Uterus (tissue), 4 donors: Measurements from ENCODE around the gene GABARAP. TPM values are rescaled to one million over a fixed set of nuclear protein-coding genes. Genes with fewer than 3 reads are reported as not detected.
A peak's percentile ranks its signal among the peaks of the same experiment; 100 is the strongest.

Experiments
- DNase-seq, 2 donors: peaks; one replicate each; pipeline ENCODE4 v3.0.0-alpha.2; 2019 to 2020
- H3K27ac ChIP-seq, 2 donors: fragments of 200-600 bp; sonication (generic); 1 replicate in 1 of 2; 2 replicates in 1 of 2; pipeline ENCODE4 v1.5.1; 2016 to 2018
- H3K27me3 ChIP-seq, 2 donors: fragments of 200-600 bp; sonication (generic); one replicate each; pipeline ENCODE4 v1.5.1; 2018 to 2019; ENCODE audit warnings: control low read depth in 1 of 2
- H3K36me3 ChIP-seq, 2 donors: fragments of 200-600 bp; sonication (generic); one replicate each; pipeline ENCODE4 v1.5.1; 2019; ENCODE audit warnings: control low read depth in 1 of 2
- H3K4me1 ChIP-seq, 2 donors: fragments of 200-600 bp; sonication (generic); one replicate each; pipeline ENCODE4 v1.5.1; 2018 to 2019; ENCODE audit warnings: control low read depth in 1 of 2
- H3K4me3 ChIP-seq, 2 donors: fragments of 200-600 bp; sonication (generic); 1 replicate in 1 of 2; 2 replicates in 1 of 2; pipeline ENCODE4 v1.5.1; 2018 to 2019; ENCODE audit warnings: mild to moderate bottlenecking in 1 of 2
- H3K9me3 ChIP-seq, 2 donors: fragments of 200-600 bp; sonication (generic); one replicate each; pipeline ENCODE4 v1.5.1; 2019; ENCODE audit warnings: control low read depth in 1 of 2
- CTCF ChIP-seq, 4 experiments: fragments of 200-600 bp in 2 of 4; fragments of 450-650 bp in 2 of 4; sonication (generic) in 2 of 4; IDR thresholded peaks; one replicate each; pipeline ENCODE4 v1.5.1; 2016 to 2019; ENCODE audit warnings: antibody characterized with exemption in 4 of 4, mild to moderate bottlenecking in 2 of 4, moderate library complexity in 1 of 4
- POLR2A ChIP-seq, 2 donors: fragments of 450-650 bp; IDR thresholded peaks; one replicate each; pipeline ENCODE4 v1.6.1; 2016; ENCODE audit warnings: antibody characterized with exemption in 2 of 2, mild to moderate bottlenecking in 1 of 2, moderate library complexity in 1 of 2
- intact Hi-C: fragments of 100-400 bp; cut with DNase I; formaldehyde crosslinking; loops from one replicate; pipeline ENCODE4 v1.15.1; 2023; ENCODE audit warnings: low total_unique reads
- total RNA-seq, 4 donors: library from RNA; depleted of rRNA in 3 of 4; stranded (reverse); fragments of >200 nt in 3 of 4; gene quantifications; one replicate each; pipeline versions ENCODE4 v1.1.0 to v1.2.4, GENCODE V29; 2014 to 2023
- donor health status: DM: yes; HTN: yes; CAD: no.

GABARAP gene
- total RNA-seq, 4 donors from 2014 or later: 220 to 467 (median 366) TPM

DNA sequence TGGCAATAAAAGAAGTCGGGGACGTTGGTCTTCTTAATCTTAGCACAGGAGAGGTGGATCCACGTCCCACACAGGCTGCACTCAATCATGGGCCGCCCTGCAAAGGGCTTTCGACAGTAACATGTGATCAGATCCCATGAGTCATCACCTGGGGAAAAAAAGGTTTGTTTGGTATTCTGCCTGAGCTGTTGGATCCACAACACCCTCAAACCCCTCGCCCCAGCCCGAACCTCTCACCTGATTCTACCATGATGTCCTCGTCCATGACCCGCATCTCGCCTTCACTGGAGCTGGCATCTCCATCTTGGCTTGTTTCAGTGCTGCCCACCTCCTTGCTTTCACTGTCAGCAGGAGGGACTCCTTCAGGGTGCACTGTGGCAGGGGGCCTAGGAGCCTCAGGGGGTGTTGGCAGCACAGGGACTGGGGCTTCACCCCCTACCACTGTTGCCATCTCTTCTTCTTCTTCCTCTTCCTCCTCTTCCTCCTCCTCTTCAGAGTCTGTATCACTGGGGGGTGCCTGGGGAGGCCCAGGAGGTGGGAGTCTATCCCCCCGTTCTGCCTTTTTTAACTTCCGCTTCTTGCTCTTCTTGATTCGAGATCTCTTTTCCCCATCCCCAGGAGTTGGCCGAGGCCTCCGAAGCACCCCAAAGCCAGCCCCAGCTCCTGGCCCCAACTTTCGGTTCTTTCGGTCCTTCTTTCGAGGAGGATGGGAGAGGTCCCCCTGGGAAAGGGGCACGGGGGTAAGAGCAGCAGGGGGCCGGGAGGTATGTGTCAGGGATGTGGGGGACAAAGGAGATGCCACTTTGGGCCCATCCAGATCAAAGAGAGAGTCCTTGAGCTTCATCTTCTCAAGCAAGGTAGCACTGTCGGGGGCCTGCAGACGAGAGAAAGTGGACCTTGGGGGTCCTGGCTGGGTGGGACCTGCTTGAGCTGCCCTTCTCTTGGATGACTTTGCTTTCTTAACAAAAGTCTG is 6.3 kb downstream of the GABARAP start:
- DNase-seq: no peak
- Histone ChIP-seq H3K27me3 (no peaks in the 10 kb centered on the region), H3K4me3 (no peak overlapping the region), H3K27ac (no peak overlapping the region), H3K36me3 (no peaks in the 10 kb centered on the region), H3K9me3 (no peaks in the 10 kb centered on the region), H3K4me1 (peaks cover 7 to 18% of the 10 kb centered on the region in 2 donors)
- intact Hi-C loops: no loop called here
- no peak for TF ChIP-seq POLR2A (IDR thresholded peaks at IDR 0.05)
- no peak for TF ChIP-seq CTCF (IDR thresholded peaks at IDR 0.05)

DNA sequence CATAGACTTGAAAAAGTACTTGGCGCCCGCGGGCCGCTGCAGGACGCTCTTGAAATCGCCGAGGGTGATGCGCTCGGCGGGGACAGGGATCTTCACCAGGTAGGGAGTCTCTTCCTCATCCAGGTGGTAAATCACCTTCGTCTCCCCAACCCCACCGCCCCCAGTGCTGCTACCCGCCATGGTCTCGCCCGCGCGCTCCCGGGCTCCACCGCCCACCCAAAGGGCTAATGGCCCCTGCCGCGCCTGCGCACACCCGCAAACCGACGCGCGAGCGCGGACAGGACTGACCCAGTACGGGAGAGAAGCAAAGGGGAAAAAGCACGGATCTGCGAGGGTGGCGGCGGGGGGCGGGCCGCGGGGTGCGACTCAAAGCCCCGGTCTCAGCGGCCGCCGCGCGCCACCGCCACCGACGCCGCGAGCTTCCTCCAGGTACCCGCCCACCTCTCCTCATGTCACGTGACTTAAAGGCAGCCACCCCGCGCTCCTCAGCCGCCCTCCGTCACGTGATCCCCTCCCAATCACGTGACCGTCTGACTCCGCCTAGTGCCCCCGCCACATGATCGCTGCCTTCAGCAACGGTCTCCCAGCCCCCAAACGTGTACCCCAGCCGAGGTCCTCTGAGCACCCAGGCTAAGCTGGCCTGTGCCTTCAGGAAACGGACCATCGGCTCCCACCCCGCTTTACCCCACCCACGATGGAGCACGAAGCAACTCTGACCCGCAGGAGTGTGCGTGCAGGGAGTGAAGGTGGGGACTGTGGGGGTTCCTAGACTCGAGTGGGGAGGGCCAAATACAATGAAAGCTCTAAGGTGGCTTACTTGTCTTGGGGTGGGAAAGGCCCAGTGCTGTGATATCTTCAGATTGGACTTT is 7.9 kb downstream of the GABARAP start, which contains the start of gene DVL2:
DVL2 (minus strand) TSS at position 435 of the 869 bp plus-strand sequence; CDS start at position 180, 255 bp downstream.
- Histone ChIP-seq H3K4me1 (peaks cover 4 to 13% of the 10 kb centered on the region in 2 donors), H3K27ac (peak within 1 kb of the TSS; percentile 80 to 85), H3K4me3 (peak within 1 kb of the TSS; percentile 71 to 96), H3K27me3 (no peaks in the 10 kb centered on the region), H3K9me3 (no peaks in the 10 kb centered on the region), H3K36me3 (no peaks in the 10 kb centered on the region)
- peak; percentile 95 to 96 for DNase-seq
- intact Hi-C loops: no loop called here
- peak in 2 of 4 experiments; percentile 18 to 35 for TF ChIP-seq CTCF (IDR thresholded peaks at IDR 0.05)
- peak; percentile 87 to 89 for TF ChIP-seq POLR2A (IDR thresholded peaks at IDR 0.05)

GRCh38 chr17:7233701-7234082 is 8.6 kb downstream of the GABARAP start:
- intact Hi-C loops: no loop called here
- Histone ChIP-seq H3K4me1 (peaks cover 4 to 13% of the 10 kb centered on the region in 2 donors), H3K36me3 (no peaks in the 10 kb centered on the region), H3K4me3 (peak overlapping the region; percentile 71 to 96), H3K27ac (peak overlapping the region; percentile 80 to 85), H3K27me3 (no peaks in the 10 kb centered on the region), H3K9me3 (no peaks in the 10 kb centered on the region)
- no peak for DNase-seq
- TF ChIP-seq POLR2A (IDR thresholded peaks at IDR 0.05) (no peak), CTCF (IDR thresholded peaks at IDR 0.05) (no peak)

- Histone ChIP-seq H3K27me3 (no peaks in the 10 kb centered on the region), H3K4me1 (peaks cover 4 to 11% of the 10 kb centered on the region in 2 donors), H3K27ac (no peak overlapping the region), H3K9me3 (no peaks in the 10 kb centered on the region), H3K4me3 (no peak overlapping the region), H3K36me3 (no peaks in the 10 kb centered on the region)
- no peak for DNase-seq
- intact Hi-C loops: no loop called here
- TF ChIP-seq POLR2A (IDR thresholded peaks at IDR 0.05) (no peak), CTCF (IDR thresholded peaks at IDR 0.05) (no peak)
These were observed 10.1 kb downstream of the GABARAP start for GRCh38 chr17:7232114-7232513.
